Right lobe of liver (tissue), 6 donors: ENCODE data around the gene DYSF. TPM values are rescaled to one million over a fixed set of nuclear protein-coding genes. Genes with fewer than 3 reads are reported as not detected.

ENCODE experiments used
- ATAC-seq, 4 donors: fragments of 200-7000 bp; cut with Tn5 transposase; one replicate each; pipeline ENCODE4 v1.9.1; 2020; ENCODE audit warnings: mild to moderate bottlenecking in 4 of 4, moderate library complexity in 4 of 4
- DNase-seq, 3 donors: peaks; one replicate each; pipeline ENCODE4 v3.0.0-alpha.2; 2020
- H3K27ac ChIP-seq, 3 donors: fragments of 200-600 bp; one replicate each; pipeline ENCODE4 v1.8.0; 2022
- H3K27me3 ChIP-seq, 2 donors: fragments of 200-600 bp; one replicate each; pipeline ENCODE4 v1.8.0; 2022
- H3K36me3 ChIP-seq, 4 donors: fragments of 200-600 bp; sonication (generic) in 1 of 4; one replicate each; pipeline versions ENCODE4 v1.5.1 to v1.8.0; 2017 to 2022; ENCODE audit warnings: control low read depth in 1 of 4
- H3K4me1 ChIP-seq, 4 donors: fragments of 200-600 bp; sonication (generic) in 1 of 4; one replicate each; pipeline versions ENCODE4 v1.5.1 to v1.8.0; 2017 to 2022; ENCODE audit warnings: control low read depth in 1 of 4
- H3K4me3 ChIP-seq, 3 donors: fragments of 200-600 bp; one replicate each; pipeline ENCODE4 v1.8.0; 2022
- H3K9me3 ChIP-seq, 4 donors: fragments of 200-600 bp; sonication (generic) in 1 of 4; one replicate each; pipeline versions ENCODE4 v1.5.1 to v1.8.0; 2017 to 2022; ENCODE audit warnings: control low read depth in 1 of 4
- POLR2A ChIP-seq: fragments of 450-650 bp; IDR thresholded peaks from one replicate; pipeline ENCODE4 v1.6.1; 2017; ENCODE audit warnings: antibody characterized with exemption, mild to moderate bottlenecking
- whole genome bisulfite sequencing: methylation state at CpG from one replicate; pipeline ENCODE4 v1.1.6; 2018; ENCODE audit warnings: low coverage, low lambda C conversion rate; ENCODE audit not compliant: insufficient coverage; ENCODE audit errors: missing lambda C conversion rate; 5-methylcytosine and 5-hydroxymethylcytosine counted together
- intact Hi-C, 2 donors: fragments of 100-400 bp; cut with DNase I; formaldehyde crosslinking; loops; one replicate each; pipeline versions ENCODE4 v1.11.2 to v1.14.1; 2022
- total RNA-seq, 6 experiments: library from RNA; depleted of rRNA in 2 of 6; stranded (reverse); fragments of >200 nt in 2 of 6; fragmentation: NEBNext Ultra II Directional in 3 of 6; extraction: Animal tissue kit (Norgen Biotek cat#: 25700) in 3 of 6; gene quantifications; one replicate each; pipeline versions ENCODE4 v1.1.0 to v1.2.4, GENCODE V29; 2016 to 2023
- TF ChIP-seq, protein P1 (sequence below), 4 donors: fragments of 200-600 bp in 3 of 4; fragments of 450-650 bp in 1 of 4; IDR thresholded peaks; one replicate each; pipeline versions ENCODE4 v1.5.1 to v1.8.0; 2016 to 2022; ENCODE audit warnings: antibody characterized with exemption in 4 of 4, mild to moderate bottlenecking in 2 of 4
- donor health status: DM: no; HTN: yes; CAD: no.
- donor health status: DM: no; HTN: no; CAD: no.
- donor health status: DM: no; HTN: no; CAD: no.
- donor health status: DM: no; HTN: yes; CAD: no.
- donor health status: DM: no; HTN: yes; CAD: no.

DYSF gene
- total RNA-seq, 6 experiments from 2014 or later = 21.8 to 55.0 (median 32.9) TPM

DNA sequence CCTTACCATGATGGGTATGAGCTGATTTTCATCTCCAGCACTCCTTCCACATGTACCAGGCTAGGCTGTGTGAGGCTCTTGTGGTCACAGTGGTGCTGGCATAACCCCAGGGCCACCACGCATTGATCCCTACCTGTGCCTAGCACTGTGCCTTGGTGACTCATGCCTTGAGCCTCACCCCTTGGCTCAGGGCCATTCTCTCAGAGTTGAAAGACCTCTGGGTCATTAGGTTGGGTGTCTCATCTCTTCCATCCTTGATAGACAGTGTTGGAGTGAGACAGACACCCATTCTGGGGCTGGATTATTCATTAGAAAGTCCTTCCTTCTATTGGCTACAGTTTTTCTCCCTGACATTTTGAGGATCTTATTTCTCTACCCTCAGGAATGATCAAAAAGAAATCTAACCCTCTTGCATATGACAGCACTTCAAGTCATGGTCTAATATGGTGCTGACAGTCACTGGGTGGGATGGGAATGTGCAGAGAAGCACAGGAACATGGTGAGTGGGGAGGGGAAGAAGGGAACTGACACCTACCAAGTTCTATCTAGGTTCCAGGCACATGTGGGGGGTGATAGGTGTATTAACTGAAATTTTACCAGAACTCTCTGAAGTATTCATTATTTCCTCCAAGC lies 41.3 kb downstream of the DYSF start:
- Histone ChIP-seq H3K27me3 (no peaks in the 10 kb centered on the region), H3K4me3 (no peak overlapping the region), H3K4me1 (peaks cover 0 to 3% (median 0%) of the 10 kb centered on the region in 4 donors), H3K27ac (no peak overlapping the region), H3K9me3 (no peaks in the 10 kb centered on the region), H3K36me3 (peaks cover 0 to 4% (median 0%) of the 10 kb centered on the region in 4 donors)
- TF ChIP-seq POLR2A = no peak
- intact Hi-C loops = no loop called here
- ATAC-seq = peak; percentile 28 to 54 (median 35)
- WGBS = 60% methylated on average over 1 of the region's 1 CpG
- no peak for DNase-seq

- peak in 1 of 4 donors; percentile 20 for ATAC-seq
- WGBS = 64% methylated on average over 8 of the region's 9 CpGs
Observed at GRCh38 chr2:71496156-71496770, 42.9 kb downstream of the DYSF start.

GRCh38 chr2:71498261-71498701 lies 44.9 kb downstream of the DYSF start:
- Histone ChIP-seq H3K9me3 (no peaks in the 10 kb centered on the region), H3K4me1 (no peaks in the 10 kb centered on the region), H3K36me3 (no peaks in the 10 kb centered on the region), H3K27ac (no peak overlapping the region), H3K4me3 (no peak overlapping the region), H3K27me3 (no peaks in the 10 kb centered on the region)
- 89% methylated on average over 2 of the region's 5 CpGs for WGBS
- ATAC-seq (no peak), DNase-seq (no peak)
- TF ChIP-seq POLR2A = no peak
- TF ChIP-seq, protein P1, sequence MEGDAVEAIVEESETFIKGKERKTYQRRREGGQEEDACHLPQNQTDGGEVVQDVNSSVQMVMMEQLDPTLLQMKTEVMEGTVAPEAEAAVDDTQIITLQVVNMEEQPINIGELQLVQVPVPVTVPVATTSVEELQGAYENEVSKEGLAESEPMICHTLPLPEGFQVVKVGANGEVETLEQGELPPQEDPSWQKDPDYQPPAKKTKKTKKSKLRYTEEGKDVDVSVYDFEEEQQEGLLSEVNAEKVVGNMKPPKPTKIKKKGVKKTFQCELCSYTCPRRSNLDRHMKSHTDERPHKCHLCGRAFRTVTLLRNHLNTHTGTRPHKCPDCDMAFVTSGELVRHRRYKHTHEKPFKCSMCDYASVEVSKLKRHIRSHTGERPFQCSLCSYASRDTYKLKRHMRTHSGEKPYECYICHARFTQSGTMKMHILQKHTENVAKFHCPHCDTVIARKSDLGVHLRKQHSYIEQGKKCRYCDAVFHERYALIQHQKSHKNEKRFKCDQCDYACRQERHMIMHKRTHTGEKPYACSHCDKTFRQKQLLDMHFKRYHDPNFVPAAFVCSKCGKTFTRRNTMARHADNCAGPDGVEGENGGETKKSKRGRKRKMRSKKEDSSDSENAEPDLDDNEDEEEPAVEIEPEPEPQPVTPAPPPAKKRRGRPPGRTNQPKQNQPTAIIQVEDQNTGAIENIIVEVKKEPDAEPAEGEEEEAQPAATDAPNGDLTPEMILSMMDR (IDR thresholded peaks at IDR 0.05) = no peak
- intact Hi-C loops = no loop called here

More at GRCh38 chr2:71496156-71496770, 42.9 kb downstream of the DYSF start:
- H3K36me3 ChIP-seq = no peaks in the 10 kb centered on the region
- intact Hi-C loops = no loop called here
- TF ChIP-seq, protein P1 (IDR thresholded peaks at IDR 0.05) = no peak
- no peak for TF ChIP-seq POLR2A
- no peaks in the 10 kb centered on the region for H3K9me3 ChIP-seq
- H3K27me3 ChIP-seq = no peaks in the 10 kb centered on the region
- H3K4me3 ChIP-seq = no peak overlapping the region
- DNase-seq = no peak
- no peak overlapping the region for H3K27ac ChIP-seq
- peaks cover 0 to 3% (median 0%) of the 10 kb centered on the region in 4 donors for H3K4me1 ChIP-seq

- TF ChIP-seq, protein P1 (IDR thresholded peaks at IDR 0.05) = no peak
- TF ChIP-seq POLR2A = no peak
- H3K4me1 ChIP-seq = no peaks in the 10 kb centered on the region
- H3K27ac ChIP-seq = peak overlapping the region in 1 of 3 donors; percentile 33
- H3K27me3 ChIP-seq = no peaks in the 10 kb centered on the region
- ATAC-seq = no peak
- DNase-seq = no peak
- H3K4me3 ChIP-seq = no peak overlapping the region
- H3K36me3 ChIP-seq = no peaks in the 10 kb centered on the region
- intact Hi-C loops = no loop called here
- H3K9me3 ChIP-seq = no peaks in the 10 kb centered on the region
- WGBS = 80% methylated on average over 4 of the region's 5 CpGs
Observed at GRCh38 chr2:71499691-71500090, 46.3 kb downstream of the DYSF start.

DNA sequence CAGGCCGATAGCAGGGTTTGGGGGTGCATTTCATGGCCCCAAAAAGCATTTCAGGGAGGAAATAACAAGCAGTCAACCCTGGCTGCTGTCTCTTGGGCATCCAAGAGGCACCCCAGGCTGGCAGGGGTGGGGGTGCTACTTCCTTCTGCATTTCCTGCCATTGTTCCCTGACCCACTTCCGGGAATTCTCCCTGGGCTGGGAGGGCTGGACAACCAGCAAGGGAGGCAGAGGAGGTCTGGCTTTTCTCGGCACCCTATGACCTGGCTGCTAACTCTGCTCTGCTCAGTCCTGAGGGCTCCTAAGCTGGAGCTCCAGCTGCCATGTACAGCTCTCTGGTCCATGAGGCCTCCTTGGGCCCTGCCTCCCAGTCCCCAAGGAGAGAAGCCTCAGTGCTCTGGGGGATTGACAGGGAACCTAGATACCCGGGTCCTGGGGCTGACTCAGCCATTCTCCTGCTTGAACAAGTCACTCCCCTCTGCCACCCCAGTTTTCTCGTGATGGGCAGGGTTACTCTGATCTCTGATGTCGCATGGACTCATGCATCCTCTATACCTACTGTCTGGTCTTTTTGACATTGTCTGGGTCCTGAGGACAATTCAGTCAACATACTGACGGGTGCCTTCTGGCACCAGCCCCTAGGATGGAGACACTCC lies 47.2 kb downstream of the DYSF start:
- H3K9me3 ChIP-seq = no peaks in the 10 kb centered on the region
- DNase-seq = peak in 1 of 3 donors; percentile 42
- peak; percentile 53 to 62 (median 56) for ATAC-seq

More for the DNA sequence above, 47.2 kb downstream of the DYSF start:
- no peak for TF ChIP-seq POLR2A
- TF ChIP-seq, protein P1 (IDR thresholded peaks at IDR 0.05) = no peak
- H3K36me3 ChIP-seq = no peaks in the 10 kb centered on the region
- WGBS = 67% methylated on average over 4 of the region's 7 CpGs
- H3K27me3 ChIP-seq = no peaks in the 10 kb centered on the region
- no peaks in the 10 kb centered on the region for H3K4me1 ChIP-seq
- peak overlapping the region in 2 of 3 donors; percentile 12 to 33 for H3K27ac ChIP-seq
- no peak overlapping the region for H3K4me3 ChIP-seq
- intact Hi-C loops = no loop called here
